ENCODE results near the gene PCK2.
"Not testable (repeated sequence)": the region's sequence is repeated elsewhere in the genome, so short reads cannot be mapped to it uniquely, and the experiment has no call there.

The PCK2 gene

DNA sequence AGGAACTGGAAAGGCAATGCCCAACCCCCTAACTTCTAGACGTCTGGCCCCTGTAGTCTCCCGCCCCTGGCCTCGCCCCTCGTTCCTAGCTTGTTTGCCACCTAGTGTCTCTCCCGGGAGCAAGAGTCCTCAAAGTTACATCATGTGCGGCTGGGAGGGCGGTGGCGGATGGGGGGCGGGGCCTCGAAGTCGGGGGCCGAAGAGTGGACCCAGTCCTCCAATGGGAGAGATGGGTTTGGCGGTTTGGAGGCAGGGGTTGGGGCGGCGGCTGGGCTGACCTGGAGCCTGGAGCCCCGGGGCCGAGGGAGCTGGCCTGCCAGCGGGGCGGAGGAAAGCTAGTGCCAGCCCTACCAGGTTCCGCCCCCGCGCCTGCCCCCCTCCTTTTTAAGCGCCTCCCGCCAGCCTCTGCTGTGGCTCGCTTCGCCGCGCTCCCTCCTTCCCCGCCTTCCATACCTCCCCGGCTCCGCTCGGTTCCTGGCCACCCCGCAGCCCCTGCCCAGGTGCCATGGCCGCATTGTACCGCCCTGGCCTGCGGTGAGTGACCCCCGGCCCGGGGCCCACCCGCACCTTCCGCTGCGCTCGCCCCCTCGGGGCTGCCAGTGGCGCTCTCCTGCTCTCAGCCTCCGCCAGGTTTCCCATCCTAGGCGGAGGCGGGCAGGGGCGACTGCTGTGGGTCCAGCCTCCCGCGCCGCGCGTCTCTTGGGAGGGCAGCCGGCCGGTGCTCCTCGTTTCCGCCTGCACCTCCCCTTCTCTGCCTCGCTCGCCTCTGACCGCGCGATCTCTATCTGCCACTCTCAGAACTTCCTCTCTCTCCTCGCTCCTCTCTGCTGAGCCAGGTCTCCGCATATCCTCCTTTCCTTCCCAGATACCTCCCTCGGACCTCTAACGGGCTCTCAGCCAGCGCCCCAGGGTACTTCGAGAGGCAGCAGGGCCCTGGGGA lies at the start of gene PCK2:
Gene PCK2, plus strand, starts transcription at position 411 of the 940 bp plus-strand sequence. Its CDS starts 95 bp downstream, at position 506.
- H3K27ac ChIP-seq = peak within 1 kb of the TSS; percentile 98

DNA sequence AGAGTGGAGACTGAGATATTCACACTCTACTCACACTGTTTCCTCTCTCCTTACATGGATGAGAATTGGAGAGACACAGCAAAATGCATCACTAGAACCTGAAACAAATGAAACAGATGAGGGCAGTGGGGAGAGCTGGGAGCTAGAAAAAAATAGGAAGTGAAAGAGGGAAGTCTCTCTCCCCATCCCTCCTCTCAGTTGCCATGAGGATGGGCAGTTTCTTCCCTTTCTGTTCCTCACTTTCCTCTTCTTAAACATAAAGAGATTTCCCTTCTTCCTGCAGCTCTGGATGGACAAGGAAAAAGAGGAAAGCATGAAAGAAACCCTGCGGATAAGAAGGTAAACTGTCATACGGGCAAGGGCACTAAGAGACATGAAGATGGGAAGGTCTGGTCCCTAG lies 45.1 kb upstream of the PCK2 start:
- not testable (repeated sequence) for H3K27ac ChIP-seq

More for the DNA sequence above, at the start of gene PCK2:
- TF ChIP-seq, protein P1, sequence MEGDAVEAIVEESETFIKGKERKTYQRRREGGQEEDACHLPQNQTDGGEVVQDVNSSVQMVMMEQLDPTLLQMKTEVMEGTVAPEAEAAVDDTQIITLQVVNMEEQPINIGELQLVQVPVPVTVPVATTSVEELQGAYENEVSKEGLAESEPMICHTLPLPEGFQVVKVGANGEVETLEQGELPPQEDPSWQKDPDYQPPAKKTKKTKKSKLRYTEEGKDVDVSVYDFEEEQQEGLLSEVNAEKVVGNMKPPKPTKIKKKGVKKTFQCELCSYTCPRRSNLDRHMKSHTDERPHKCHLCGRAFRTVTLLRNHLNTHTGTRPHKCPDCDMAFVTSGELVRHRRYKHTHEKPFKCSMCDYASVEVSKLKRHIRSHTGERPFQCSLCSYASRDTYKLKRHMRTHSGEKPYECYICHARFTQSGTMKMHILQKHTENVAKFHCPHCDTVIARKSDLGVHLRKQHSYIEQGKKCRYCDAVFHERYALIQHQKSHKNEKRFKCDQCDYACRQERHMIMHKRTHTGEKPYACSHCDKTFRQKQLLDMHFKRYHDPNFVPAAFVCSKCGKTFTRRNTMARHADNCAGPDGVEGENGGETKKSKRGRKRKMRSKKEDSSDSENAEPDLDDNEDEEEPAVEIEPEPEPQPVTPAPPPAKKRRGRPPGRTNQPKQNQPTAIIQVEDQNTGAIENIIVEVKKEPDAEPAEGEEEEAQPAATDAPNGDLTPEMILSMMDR (conservative IDR thresholded peaks at IDR 0.05) = no peak
- 0 out of 2 replicates have a peak, but pooled peaks have one; percentile 21 for TF ChIP-seq ZFX (IDR thresholded peaks at IDR 0.05)

DNA sequence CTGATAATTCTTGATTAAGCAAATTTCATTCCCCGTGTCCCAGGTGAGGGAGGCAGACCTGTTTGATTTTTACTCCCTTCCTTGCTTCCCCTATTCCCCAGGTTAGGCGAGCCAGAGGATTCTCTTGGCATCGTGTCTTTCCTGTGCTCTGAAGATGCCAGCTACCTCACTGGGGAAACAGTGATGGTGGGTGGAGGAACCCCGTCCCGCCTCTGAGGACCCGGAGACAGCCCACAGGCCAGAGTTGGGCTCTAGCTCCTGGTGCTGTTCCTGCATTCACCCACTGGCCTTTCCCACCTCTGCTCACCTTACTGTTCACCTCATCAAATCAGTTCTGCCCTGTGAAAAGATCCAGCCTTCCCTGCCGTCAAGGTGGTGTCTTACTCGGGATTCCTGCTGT lies 43.4 kb upstream of the PCK2 start:
- not testable (repeated sequence) for H3K27ac ChIP-seq

DNA sequence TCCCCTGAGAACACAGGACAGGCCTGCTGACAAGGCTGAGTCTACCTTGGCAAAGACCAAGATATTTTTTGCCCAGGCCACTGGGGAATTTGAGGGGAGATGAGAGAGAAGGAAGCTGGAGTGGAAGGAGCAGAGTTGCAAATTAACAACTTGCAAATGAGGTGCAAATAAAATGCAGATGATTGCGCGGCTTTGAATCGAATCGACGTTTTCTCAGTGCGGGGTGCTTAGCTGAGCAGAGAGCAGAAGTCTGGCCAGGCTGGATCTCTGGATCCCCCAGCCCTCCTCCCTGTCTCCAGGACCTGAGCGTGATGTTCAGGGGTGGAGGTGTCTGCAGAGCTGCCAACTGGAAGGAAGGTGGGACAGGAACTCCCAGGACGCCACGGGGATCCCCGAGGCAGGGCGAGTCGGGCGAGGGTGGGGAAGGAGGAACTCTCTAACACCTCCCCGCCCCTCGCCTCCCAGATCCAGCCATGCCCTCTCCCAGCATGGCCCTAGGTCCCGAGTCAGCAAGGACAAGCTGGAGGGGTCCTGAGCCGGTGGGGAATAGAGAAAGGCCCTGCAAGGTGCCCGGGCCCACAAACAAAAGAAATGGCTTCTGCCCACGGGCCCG lies 42.8 kb upstream of the PCK2 start:
- peak overlapping the region; percentile 60 for H3K27ac ChIP-seq
- no peak for TF ChIP-seq ZFX (IDR thresholded peaks at IDR 0.05)
- TF ChIP-seq, protein P1 (conservative IDR thresholded peaks at IDR 0.05) = no peak

DNA sequence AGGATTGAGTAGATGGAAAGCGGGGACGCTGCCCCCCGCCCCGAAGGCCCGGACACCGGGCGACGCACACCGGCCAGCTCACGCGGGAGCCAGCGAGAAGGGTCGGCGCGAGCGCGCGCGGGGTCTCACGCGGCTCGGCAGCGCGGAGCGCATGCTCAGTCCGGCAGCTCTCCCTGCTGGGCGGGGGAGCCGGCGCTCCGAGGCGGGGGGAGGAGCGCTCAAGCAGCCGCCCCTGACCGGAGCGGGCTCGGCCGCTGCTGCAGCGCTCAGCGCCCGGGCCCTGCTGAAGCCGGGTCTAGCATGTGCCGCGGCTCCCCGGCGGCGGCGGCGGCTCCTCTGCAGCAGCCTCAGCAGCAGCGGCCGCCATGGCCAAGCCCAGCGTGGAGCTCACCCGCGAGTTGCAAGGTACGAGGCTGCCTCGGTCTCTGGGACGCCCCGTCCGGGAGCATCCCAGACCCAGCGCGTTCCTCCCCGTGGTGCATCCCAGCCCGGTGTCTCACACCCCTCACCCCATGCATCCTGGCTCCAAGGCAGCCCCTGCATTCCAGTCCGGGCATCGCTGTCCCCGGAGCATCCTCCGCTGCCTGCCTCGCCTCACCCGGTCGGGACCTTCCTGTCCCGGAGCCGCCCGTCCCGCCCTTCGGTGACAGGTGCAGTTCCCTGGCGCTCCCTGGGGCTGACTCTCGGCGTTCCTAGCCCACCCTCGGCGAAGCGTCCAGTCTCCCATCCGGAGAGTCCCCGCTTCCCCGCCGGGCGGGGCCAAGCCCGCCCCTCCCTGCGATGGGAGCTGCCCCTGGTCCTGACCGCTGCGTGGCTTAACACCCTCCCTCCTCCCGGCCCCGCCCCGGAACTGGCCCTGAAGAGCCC lies 42.1 kb upstream of the PCK2 start, which contains the start of gene CARMIL3:
Gene CARMIL3, plus strand, starts transcription at position 221 of the 867 bp plus-strand sequence. Its CDS starts 145 bp downstream, at position 366.
- TF ChIP-seq ZFX (IDR thresholded peaks at IDR 0.05) = peak; percentile 28; the same call in 1 of the 2 replicates
- TF ChIP-seq, protein P1 (conservative IDR thresholded peaks at IDR 0.05) = no peak
- H3K27ac ChIP-seq = peak within 1 kb of the TSS; percentile 60

DNA sequence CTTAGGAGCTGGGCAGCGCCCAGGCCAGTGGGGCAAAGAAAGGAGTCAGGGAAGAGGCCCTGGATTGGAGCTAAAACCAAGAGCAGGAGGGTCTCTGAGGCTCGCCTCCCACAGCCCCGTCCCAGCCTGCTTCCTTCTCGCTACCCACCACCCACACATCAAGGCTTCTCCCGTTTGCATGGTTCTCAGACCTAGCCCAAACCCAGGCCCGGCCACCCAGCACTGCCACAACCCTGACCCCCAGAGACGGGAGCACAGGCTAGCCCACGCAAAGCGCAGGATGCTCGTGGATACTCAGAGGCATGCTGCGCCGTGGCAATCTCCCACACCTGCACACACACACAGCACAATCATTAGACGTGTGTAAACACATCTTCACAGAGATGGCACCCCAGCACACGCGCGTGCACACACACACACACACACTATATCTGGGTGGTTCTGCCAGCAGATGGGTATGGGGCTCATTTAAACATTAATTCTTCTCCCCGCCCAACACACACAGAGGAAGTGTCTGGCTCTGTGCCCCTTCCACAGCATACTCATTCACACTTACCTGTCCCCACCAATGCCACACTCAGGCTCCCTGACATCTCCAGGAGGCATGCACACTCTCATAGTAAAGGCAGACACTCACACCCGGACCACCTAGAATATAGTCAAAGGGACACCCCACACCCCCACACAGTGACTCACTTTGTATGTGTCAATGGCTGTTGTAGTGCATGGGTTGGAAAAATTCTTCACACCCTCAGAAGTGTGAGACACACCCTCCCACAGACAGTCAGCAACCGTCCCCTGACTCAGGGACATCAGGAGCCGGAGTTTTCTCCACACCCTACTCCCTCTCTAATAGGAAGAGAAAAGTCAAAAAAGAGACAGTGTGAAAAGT lies 41.2 kb upstream of the PCK2 start:
- no peak for TF ChIP-seq ZFX (IDR thresholded peaks at IDR 0.05)
- TF ChIP-seq, protein P1 (conservative IDR thresholded peaks at IDR 0.05) = no peak
- H3K27ac ChIP-seq = no peak overlapping the region

DNA sequence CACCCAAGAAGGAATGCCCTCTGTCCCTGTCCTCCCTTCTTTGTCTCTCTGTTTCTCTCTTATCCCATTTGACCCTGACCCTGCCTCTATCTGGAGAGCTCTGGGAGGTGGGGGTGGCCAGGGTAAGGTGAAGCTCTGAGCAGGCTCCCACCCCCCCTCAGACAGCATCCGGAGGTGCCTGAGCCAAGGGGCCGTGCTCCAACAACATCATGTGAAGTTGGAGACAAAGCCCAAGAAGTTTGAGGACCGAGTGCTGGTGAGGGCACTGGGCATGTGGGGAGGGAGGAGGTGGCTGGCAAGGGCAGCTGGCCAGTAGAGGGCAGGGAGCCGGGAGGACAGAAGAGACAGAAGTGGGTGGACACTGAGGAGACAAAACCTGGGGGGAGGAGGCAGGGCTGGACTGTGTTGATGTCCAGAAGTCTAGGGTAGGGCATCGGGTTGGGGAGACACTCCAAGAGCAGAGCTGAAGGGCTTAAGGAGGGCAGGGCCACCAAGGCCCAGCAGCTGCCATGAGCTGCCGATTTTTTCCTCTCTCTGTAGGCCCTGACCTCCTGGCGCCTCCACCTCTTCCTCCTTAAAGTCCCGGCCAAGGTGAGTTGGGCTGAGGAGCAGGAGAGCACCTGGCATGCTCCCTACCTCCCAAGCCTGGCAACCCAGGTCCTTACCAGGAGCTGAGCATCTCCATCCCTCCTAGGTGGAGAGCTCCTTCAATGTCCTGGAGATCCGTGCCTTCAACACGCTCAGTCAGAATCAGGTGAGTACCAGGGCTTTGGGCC lies 40.4 kb upstream of the PCK2 start:
- no peak for TF ChIP-seq ZFX (IDR thresholded peaks at IDR 0.05)
- TF ChIP-seq, protein P1 (conservative IDR thresholded peaks at IDR 0.05) = no peak
- H3K27ac ChIP-seq = no peak overlapping the region
